Esophagus squamous epithelium (tissue), 4 donors: Measurements from ENCODE around the gene ATAD2B.

Experiments used
- CTCF ChIP-seq, 6 experiments: fragments of 450-650 bp in 4 of 6; fragments of 200-600 bp in 2 of 6; sonication (generic) in 2 of 6; IDR thresholded peaks; one replicate each; pipeline ENCODE4 v1.5.1; 2016 to 2019; ENCODE audit warnings: antibody characterized with exemption in 6 of 6, mild to moderate bottlenecking in 4 of 6, moderate library complexity in 4 of 6
- POLR2A ChIP-seq, 4 donors: fragments of 450-650 bp; IDR thresholded peaks; one replicate each; pipeline ENCODE4 v1.6.1; 2017; ENCODE audit warnings: antibody characterized with exemption in 4 of 4, mild to moderate bottlenecking in 4 of 4, moderate library complexity in 3 of 4

GRCh38 chr2:23709311-23709710 is 217.6 kb downstream of the ATAD2B start:
- no peak for TF ChIP-seq CTCF (IDR thresholded peaks at IDR 0.05)
- no peak for TF ChIP-seq POLR2A (IDR thresholded peaks at IDR 0.05)
